ENCODE data around the gene LATS1. TPM values are rescaled to one million over a fixed set of nuclear protein-coding genes. Genes with fewer than 3 reads are reported as not detected.

LATS1 gene
- total RNA-seq, 1 experiment from 2014 or later, result 25.1 TPM

- no peaks in the 10 kb centered on the region for H3K79me1 ChIP-seq (ENCODE audit: insufficient read depth, low read depth, low read length, poor library complexity, severe bottlenecking)
- H3K4me2 ChIP-seq (ENCODE audit: insufficient read depth, insufficient read length, low read length), result no peak overlapping the region
- H4K20me1 ChIP-seq (ENCODE audit: control insufficient read depth, insufficient read depth, insufficient read length), result no peaks in the 10 kb centered on the region
- Mint-ChIP-seq H3K36me3 (ENCODE audit: insufficient read depth in 1 of 3, low read depth in 3 of 3) (peaks cover 7 to 40% (median 34%) of the 10 kb centered on the region in 3 experiments; a peak in 5 of 7 replicates), H3K4me1 (no peaks in the 10 kb centered on the region), H3K4me3 (no peak overlapping the region), H3K27me3 (ENCODE audit: low read depth) (no peaks in the 10 kb centered on the region), H3K27ac (no peak overlapping the region), H3K9me3 (no peaks in the 10 kb centered on the region; a peak in 1 of 5 replicates)
- no peaks in the 10 kb centered on the region for H3K27me3 ChIP-seq (ENCODE audit: insufficient read depth, low read length)
- WGBS (ENCODE audit: extremely low coverage, insufficient read length, low lambda C conversion rate), result no CpG with 5 or more reads among the region's 4 CpGs
- TF ChIP-seq, protein P1, sequence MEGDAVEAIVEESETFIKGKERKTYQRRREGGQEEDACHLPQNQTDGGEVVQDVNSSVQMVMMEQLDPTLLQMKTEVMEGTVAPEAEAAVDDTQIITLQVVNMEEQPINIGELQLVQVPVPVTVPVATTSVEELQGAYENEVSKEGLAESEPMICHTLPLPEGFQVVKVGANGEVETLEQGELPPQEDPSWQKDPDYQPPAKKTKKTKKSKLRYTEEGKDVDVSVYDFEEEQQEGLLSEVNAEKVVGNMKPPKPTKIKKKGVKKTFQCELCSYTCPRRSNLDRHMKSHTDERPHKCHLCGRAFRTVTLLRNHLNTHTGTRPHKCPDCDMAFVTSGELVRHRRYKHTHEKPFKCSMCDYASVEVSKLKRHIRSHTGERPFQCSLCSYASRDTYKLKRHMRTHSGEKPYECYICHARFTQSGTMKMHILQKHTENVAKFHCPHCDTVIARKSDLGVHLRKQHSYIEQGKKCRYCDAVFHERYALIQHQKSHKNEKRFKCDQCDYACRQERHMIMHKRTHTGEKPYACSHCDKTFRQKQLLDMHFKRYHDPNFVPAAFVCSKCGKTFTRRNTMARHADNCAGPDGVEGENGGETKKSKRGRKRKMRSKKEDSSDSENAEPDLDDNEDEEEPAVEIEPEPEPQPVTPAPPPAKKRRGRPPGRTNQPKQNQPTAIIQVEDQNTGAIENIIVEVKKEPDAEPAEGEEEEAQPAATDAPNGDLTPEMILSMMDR (conservative IDR thresholded peaks at IDR 0.05), result no peak
- H3K4ac ChIP-seq (ENCODE audit: low read depth, low read length), result no peak overlapping the region
- H2BK120ac ChIP-seq (ENCODE audit: low read depth, low read length, poor library complexity, severe bottlenecking), result no peak overlapping the region
- no peak for DNase-seq
- no peaks in the 10 kb centered on the region for H3K23me2 ChIP-seq (ENCODE audit: insufficient read length, low read depth, low read length, poor library complexity, severe bottlenecking)
- no peak overlapping the region for H2BK12ac ChIP-seq (ENCODE audit: insufficient read length, low read depth, low read length)
- no peak overlapping the region for H3T11ph ChIP-seq (ENCODE audit: low read length)
- no peak overlapping the region for H3K56ac ChIP-seq (ENCODE audit: insufficient read length, low read depth, low read length)
- no peak overlapping the region for H2BK15ac ChIP-seq (ENCODE audit: low read depth, low read length)
- no peak overlapping the region for H4K5ac ChIP-seq (ENCODE audit: insufficient read length, low read depth, low read length)
- no peaks in the 10 kb centered on the region for H3K79me2 ChIP-seq (ENCODE audit: insufficient read depth, low read length)
- no peaks in the 10 kb centered on the region for H3K9me3 ChIP-seq (ENCODE audit: control insufficient read depth, low read depth, low read length)
- H4K8ac ChIP-seq (replicated peaks; ENCODE audit: insufficient read length, low read depth, low read length), result no peak overlapping the region
- no peak overlapping the region for H3K23ac ChIP-seq (ENCODE audit: insufficient read length, low read depth, low read length)
- H2AFZ ChIP-seq (ENCODE audit: low read length), result no peak overlapping the region
- no peak overlapping the region for H3K27ac ChIP-seq (ENCODE audit: insufficient read length, low read depth, low read length)
- H4K91ac ChIP-seq (ENCODE audit: insufficient read length, low read depth, low read length), result no peak overlapping the region
- H3K18ac ChIP-seq (ENCODE audit: insufficient read length, low read depth, low read length), result no peak overlapping the region
- H3K14ac ChIP-seq (ENCODE audit: insufficient read depth, low read length), result no peak overlapping the region
- H2BK20ac ChIP-seq (ENCODE audit: low read depth, low read length, poor library complexity, severe bottlenecking), result no peak overlapping the region
- H2AK5ac ChIP-seq (ENCODE audit: insufficient read length, low read length), result no peak overlapping the region
- H3K4me1 ChIP-seq (ENCODE audit: insufficient read depth, low read length), result no peaks in the 10 kb centered on the region
- H3K9ac ChIP-seq (ENCODE audit: extremely low read depth, insufficient read length, low read length), result no peak overlapping the region
- H2BK5ac ChIP-seq (ENCODE audit: insufficient read length, low read length), result no peak overlapping the region
Observed at GRCh38 chr6:149660028-149660427, 57.9 kb downstream of the LATS1 start.
